OCI-LY1 (cell line): Measurements from ENCODE around the gene DOCK1.

Source experiments
- CTCF ChIP-seq: fragments of 200-600 bp; sonication (generic), shearing (Covaris generic); IDR thresholded peaks from 2 replicates; pipeline ENCODE4 v1.5.1; 2017; ENCODE audit warnings: mild to moderate bottlenecking, antibody characterized with exemption, low read length, moderate library complexity, mixed read lengths
- EZH2 ChIP-seq: fragments of 200-600 bp; sonication (generic), shearing (Covaris generic); IDR thresholded peaks from 2 replicates; pipeline ENCODE4 v1.8.0; 2017; ENCODE audit warnings: borderline replicate concordance, mixed run types, mild to moderate bottlenecking, antibody characterized with exemption, low read length, moderate library complexity, mixed read lengths

- TF ChIP-seq CTCF (no peak), EZH2 (no peak)
Measured at GRCh38 chr10:126997801-126998590, 92.8 kb downstream of the DOCK1 start.
